ENCODE measurements around the gene SPSB2. TPM values are rescaled to one million over a fixed set of nuclear protein-coding genes. Genes with fewer than 3 reads are reported as not detected.
A peak's percentile ranks its signal among the peaks of the same experiment; 100 is the strongest.

SPSB2 gene
- total and polyA plus RNA-seq, 9 of the 15 experiments (the other 6 are each of a cell fraction or from before 2014, with no cell fraction given), result 0.10 to 10.6 (median 1.9) TPM

DNA sequence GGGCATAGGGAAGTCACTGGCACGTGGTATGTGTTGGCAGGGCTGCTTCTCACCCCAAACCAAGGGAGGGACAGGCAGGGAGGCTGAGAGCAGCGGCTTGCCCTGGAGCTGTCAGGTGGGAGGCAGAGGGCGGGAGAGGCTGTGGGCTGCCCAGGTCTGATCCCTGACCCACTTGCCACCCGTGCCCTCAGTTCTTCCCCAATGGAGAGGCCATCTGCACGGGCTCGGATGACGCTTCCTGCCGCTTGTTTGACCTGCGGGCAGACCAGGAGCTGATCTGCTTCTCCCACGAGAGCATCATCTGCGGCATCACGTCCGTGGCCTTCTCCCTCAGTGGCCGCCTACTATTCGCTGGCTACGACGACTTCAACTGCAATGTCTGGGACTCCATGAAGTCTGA lies 27.7 kb downstream of the SPSB2 start (continued):
- TF ChIP-seq RBFOX2 (IDR thresholded peaks at IDR 0.05; ENCODE audit: low read depth, low read length), result peak; percentile 53

DNA sequence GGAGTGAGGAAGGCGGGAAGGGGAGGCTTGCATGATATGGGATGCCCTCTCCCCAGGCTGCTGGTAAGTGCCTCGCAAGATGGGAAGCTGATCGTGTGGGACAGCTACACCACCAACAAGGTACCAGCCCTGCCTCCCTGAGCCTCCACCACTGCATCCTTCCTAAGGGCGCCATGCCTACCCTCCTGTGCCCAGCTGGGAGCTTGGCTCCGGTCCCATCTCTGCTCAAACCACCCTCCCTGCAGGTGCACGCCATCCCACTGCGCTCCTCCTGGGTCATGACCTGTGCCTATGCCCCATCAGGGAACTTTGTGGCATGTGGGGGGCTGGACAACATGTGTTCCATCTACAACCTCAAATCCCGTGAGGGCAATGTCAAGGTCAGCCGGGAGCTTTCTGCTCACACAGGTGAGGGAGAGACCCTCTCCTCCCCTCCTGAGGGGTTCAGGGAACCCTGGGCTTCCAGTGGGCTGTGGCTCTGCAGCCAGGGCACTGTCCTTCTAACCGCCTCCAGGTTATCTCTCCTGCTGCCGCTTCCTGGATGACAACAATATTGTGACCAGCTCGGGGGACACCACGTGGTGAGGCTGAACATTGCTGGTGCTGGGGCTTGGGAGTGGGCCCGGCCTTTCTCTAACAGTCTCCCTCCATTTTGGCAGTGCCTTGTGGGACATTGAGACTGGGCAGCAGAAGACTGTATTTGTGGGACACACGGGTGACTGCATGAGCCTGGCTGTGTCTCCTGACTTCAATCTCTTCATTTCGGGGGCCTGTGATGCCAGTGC lies 29.8 kb downstream of the SPSB2 start:
- no peaks in the 10 kb centered on the region for H3K79me2 ChIP-seq (ENCODE audit: control insufficient read depth, insufficient read depth, low read length)
- in situ Hi-C loops (cut with MboI) (no loop called here), intact Hi-C loops (cut with micrococcal nuclease) (no loop called here)
- POLR2A ChIA-PET, result interaction anchor here (0.8 to 4.8 kb wide), 8 partner anchors 8 to 26 kb away, joined by 3 to 39 read pairs (median 4); partner anchors contain the start of genes CDCA3, TPI1 and USP5
- H3K4me2 ChIP-seq (ENCODE audit: insufficient read depth, low read length), result no peak overlapping the region
- BruUV-seq (replicated peaks), result no TSS peak
- CTCF ChIA-PET (ENCODE audit: low intra/inter-chr PET ratio), result interaction anchor here (0.7 kb wide), 1 partner anchor 64 kb away, joined by 5 read pairs; no protein-coding TSS in a partner anchor
- H2AFZ ChIP-seq (ENCODE audit: low read depth, low read length), result peak overlapping the region; percentile 67
- DNase-seq (ENCODE audit: extremely low read depth in 1 of 4, low spot score in 3 of 4) (peak; percentile 60 to 77 (median 70)), ATAC-seq (peak; percentile 93), FAIRE-seq (peak; percentile 81)
- H3K9me3 ChIP-seq (replicated peaks; ENCODE audit: control insufficient read depth, insufficient read depth, low read depth, low read length), result no peaks in the 10 kb centered on the region
- peaks cover 71% of the 10 kb centered on the region; the same call in 2 of the 3 replicates for H3K36me3 ChIP-seq (ENCODE audit: control insufficient read depth, insufficient read depth, low read length)
- WGBS (ENCODE audit: insufficient coverage, low coverage, missing lambda C conversion rate), result 38% methylated on average over 14 of the region's 16 CpGs
- H4K20me1 ChIP-seq (replicated peaks; ENCODE audit: control insufficient read depth, insufficient read depth, low read length), result no peaks in the 10 kb centered on the region; the same call in 1 of the 2 replicates
- H3K9ac ChIP-seq (ENCODE audit: insufficient read depth in 1 of 2, low read depth in 2 of 2, low read length in 2 of 2), result peak overlapping the region in 1 of 2 experiments; percentile 72; a peak in 3 of 4 replicates
- H3K27me3 ChIP-seq (ENCODE audit: control insufficient read depth in 2 of 2, insufficient read depth in 2 of 2, low read length in 2 of 2), result no peaks in the 10 kb centered on the region
- H3K4me1 ChIP-seq (replicated peaks in 1 of 2; ENCODE audit: control insufficient read depth in 2 of 2, insufficient read depth in 2 of 2, low read length in 2 of 2), result peaks cover 10 to 45% of the 10 kb centered on the region in 2 experiments; a peak in 4 of 5 replicates
- no peaks in the 10 kb centered on the region for H3K9me1 ChIP-seq (ENCODE audit: control insufficient read depth, insufficient read depth, low read length)
- no peak overlapping the region for H3K4me3 ChIP-seq
- H3K27ac ChIP-seq (ENCODE audit: extremely low read depth, low read depth, low read length), result peak overlapping the region; percentile 57; the same call in 2 of the 3 replicates
- TF ChIP-seq GATA2 (CRISPR knock-in tag; IDR thresholded peaks at IDR 0.05) (no peak), GATAD2A (IDR thresholded peaks at IDR 0.05) (no peak), CREBBP (IDR thresholded peaks at IDR 0.05; ENCODE audit: low read depth, low read length) (no peak), DIDO1 (tag; IDR thresholded peaks at IDR 0.05; ENCODE audit: low read depth) (no peak), NFE2L1 (tag; IDR thresholded peaks at IDR 0.05; ENCODE audit: borderline replicate concordance, low read depth) (no peak), NCOA1 (IDR thresholded peaks at IDR 0.05; ENCODE audit: low read depth) (no peak), ZKSCAN1 (IDR thresholded peaks at IDR 0.05; ENCODE audit: low read depth, low read length) (no peak), STAT5A (IDR thresholded peaks at IDR 0.05; ENCODE audit: borderline replicate concordance, low read length) (no peak), XRCC4 (IDR thresholded peaks at IDR 0.05; ENCODE audit: extremely low read depth, insufficient read depth, insufficient read length) (no peak), ZNF311 (CRISPR knock-in tag; IDR thresholded peaks at IDR 0.05) (no peak), ZNF324 (CRISPR knock-in tag; IDR thresholded peaks at IDR 0.05) (no peak), SIN3B (IDR thresholded peaks at IDR 0.05; ENCODE audit: low read depth) (no peak), HMGN3 (IDR thresholded peaks at IDR 0.05; ENCODE audit: borderline replicate concordance, extremely low read depth, insufficient read length, low read depth, low read length) (no peak)
- TF ChIP-seq, protein P1, sequence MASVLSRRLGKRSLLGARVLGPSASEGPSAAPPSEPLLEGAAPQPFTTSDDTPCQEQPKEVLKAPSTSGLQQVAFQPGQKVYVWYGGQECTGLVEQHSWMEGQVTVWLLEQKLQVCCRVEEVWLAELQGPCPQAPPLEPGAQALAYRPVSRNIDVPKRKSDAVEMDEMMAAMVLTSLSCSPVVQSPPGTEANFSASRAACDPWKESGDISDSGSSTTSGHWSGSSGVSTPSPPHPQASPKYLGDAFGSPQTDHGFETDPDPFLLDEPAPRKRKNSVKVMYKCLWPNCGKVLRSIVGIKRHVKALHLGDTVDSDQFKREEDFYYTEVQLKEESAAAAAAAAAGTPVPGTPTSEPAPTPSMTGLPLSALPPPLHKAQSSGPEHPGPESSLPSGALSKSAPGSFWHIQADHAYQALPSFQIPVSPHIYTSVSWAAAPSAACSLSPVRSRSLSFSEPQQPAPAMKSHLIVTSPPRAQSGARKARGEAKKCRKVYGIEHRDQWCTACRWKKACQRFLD (CRISPR knock-in tag; IDR thresholded peaks at IDR 0.05), result no peak
- TF ChIP-seq, protein P2, sequence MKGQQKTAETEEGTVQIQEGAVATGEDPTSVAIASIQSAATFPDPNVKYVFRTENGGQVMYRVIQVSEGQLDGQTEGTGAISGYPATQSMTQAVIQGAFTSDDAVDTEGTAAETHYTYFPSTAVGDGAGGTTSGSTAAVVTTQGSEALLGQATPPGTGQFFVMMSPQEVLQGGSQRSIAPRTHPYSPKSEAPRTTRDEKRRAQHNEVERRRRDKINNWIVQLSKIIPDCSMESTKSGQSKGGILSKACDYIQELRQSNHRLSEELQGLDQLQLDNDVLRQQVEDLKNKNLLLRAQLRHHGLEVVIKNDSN (CRISPR knock-in tag; IDR thresholded peaks at IDR 0.05), result peak; percentile 80
- TF ChIP-seq, protein P3, sequence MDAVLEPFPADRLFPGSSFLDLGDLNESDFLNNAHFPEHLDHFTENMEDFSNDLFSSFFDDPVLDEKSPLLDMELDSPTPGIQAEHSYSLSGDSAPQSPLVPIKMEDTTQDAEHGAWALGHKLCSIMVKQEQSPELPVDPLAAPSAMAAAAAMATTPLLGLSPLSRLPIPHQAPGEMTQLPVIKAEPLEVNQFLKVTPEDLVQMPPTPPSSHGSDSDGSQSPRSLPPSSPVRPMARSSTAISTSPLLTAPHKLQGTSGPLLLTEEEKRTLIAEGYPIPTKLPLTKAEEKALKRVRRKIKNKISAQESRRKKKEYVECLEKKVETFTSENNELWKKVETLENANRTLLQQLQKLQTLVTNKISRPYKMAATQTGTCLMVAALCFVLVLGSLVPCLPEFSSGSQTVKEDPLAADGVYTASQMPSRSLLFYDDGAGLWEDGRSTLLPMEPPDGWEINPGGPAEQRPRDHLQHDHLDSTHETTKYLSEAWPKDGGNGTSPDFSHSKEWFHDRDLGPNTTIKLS (IDR thresholded peaks at IDR 0.05; ENCODE audit: borderline replicate concordance, low read depth), result no peak

All from K562 (cell line).